H1 (cell line): Measurements from ENCODE around the gene PAFAH1B1. TPM values are rescaled to one million over a fixed set of nuclear protein-coding genes. Genes with fewer than 3 reads are reported as not detected.

Experiments used
- BRCA1 ChIP-seq: IDR thresholded peaks from 2 replicates; pipeline ENCODE4 v1.6.1; 2012; ENCODE audit warnings: low read depth, low read length, improper control_type of control experiment
- CEBPB ChIP-seq: IDR thresholded peaks from 2 replicates; pipeline ENCODE4 v1.6.1; 2012; ENCODE audit warnings: low read depth, low read length
- CHD1 ChIP-seq: IDR thresholded peaks from 2 replicates; pipeline ENCODE4 v1.6.1; 2012; ENCODE audit warnings: low read depth, low read length, improper control_type of control experiment
- GABPA ChIP-seq: IDR thresholded peaks from 2 replicates; pipeline ENCODE4 v1.6.1; 2011; ENCODE audit warnings: mild to moderate bottlenecking, low read length, moderate library complexity, borderline replicate concordance; ENCODE audit not compliant: insufficient read depth
- HDAC6 ChIP-seq: IDR thresholded peaks from one replicate; pipeline ENCODE4 v1.7.1; 2012; ENCODE audit warnings: low read depth, mild to moderate bottlenecking, inconsistent platforms, low read length, moderate library complexity
- JUN ChIP-seq: IDR thresholded peaks from 2 replicates; pipeline ENCODE4 v1.6.1; 2011; ENCODE audit warnings: low read depth, mild to moderate bottlenecking, improper control_type of control experiment, low read length
- KDM1A ChIP-seq: fragments of 200-600, 300-600 bp; sonication (generic); IDR thresholded peaks from 2 replicates; pipeline ENCODE4 v1.7.1; 2016; ENCODE audit warnings: mild to moderate bottlenecking, low read length, borderline replicate concordance
- KDM5A ChIP-seq: fragments of 200-600 bp; IDR thresholded peaks from 2 replicates; pipeline ENCODE4 v1.7.1; 2012; ENCODE audit warnings: mild to moderate bottlenecking, low read length, inconsistent platforms, mixed read lengths
- PHF8 ChIP-seq: fragments of 200-600 bp; sonication (generic); conservative IDR thresholded peaks from 2 replicates; pipeline ENCODE4 v1.7.1; 2012; ENCODE audit warnings: low read depth, mild to moderate bottlenecking, inconsistent platforms, low read length, moderate library complexity
- RBBP5 ChIP-seq: IDR thresholded peaks from 2 replicates; pipeline ENCODE4 v1.7.1; 2012; ENCODE audit warnings: low read depth, mild to moderate bottlenecking, inconsistent platforms, low read length, moderate library complexity, borderline replicate concordance
- RNF2 ChIP-seq: fragments of 200-900, 300-1000 bp; sonication (generic); IDR thresholded peaks from 2 replicates; pipeline ENCODE4 v1.7.1; 2016; ENCODE audit warnings: borderline replicate concordance, low read depth, mild to moderate bottlenecking, antibody characterized with exemption, low read length; ENCODE audit not compliant: poor library complexity, severe bottlenecking; ENCODE audit errors: missing control alignments
- RXRA ChIP-seq: IDR thresholded peaks from 2 replicates; pipeline ENCODE4 v1.6.1; 2011; ENCODE audit warnings: low read depth, mild to moderate bottlenecking, low read length, moderate library complexity; ENCODE audit not compliant: insufficient read depth
- SIRT6 ChIP-seq: IDR thresholded peaks from one replicate; pipeline ENCODE4 v1.7.1; 2012; ENCODE audit warnings: low read length, inconsistent platforms
- SP1 ChIP-seq: IDR thresholded peaks from 2 replicates; pipeline ENCODE4 v1.6.1; 2011; ENCODE audit warnings: low read depth, low read length
- SP2 ChIP-seq: IDR thresholded peaks from 2 replicates; pipeline ENCODE4 v1.6.1; 2012; ENCODE audit warnings: mild to moderate bottlenecking, low read length, inconsistent platforms
- SRF ChIP-seq: IDR thresholded peaks from 2 replicates; pipeline ENCODE4 v1.6.1; 2011; ENCODE audit warnings: mild to moderate bottlenecking, low read depth, low read length, moderate library complexity
- TAF7 ChIP-seq: optimal IDR thresholded peaks from 2 replicates; pipeline ENCODE3; 2011; ENCODE audit warnings: low read depth, mild to moderate bottlenecking, inconsistent platforms, low read length, moderate library complexity, borderline replicate concordance
- TCF12 ChIP-seq: IDR thresholded peaks from 2 replicates; pipeline ENCODE4 v1.6.1; 2011; ENCODE audit warnings: low read depth, mild to moderate bottlenecking, low read length
- TEAD4 ChIP-seq: IDR thresholded peaks from 2 replicates; pipeline ENCODE4 v1.6.1; 2012; ENCODE audit warnings: low read depth, low read length, inconsistent platforms, mixed read lengths
- polyA plus RNA-seq, 7 experiments: library from polyadenylated mRNA; depleted of rRNA in 3 of 7; stranded (reverse) in 5 of 7; unstranded in 2 of 7; fragments of >200 nt in 5 of 7; fragments of 200-250 nt in 2 of 7; gene quantifications; 1 replicate in 5 of 7; 2 replicates in 1 of 7; 4 replicates in 1 of 7; pipeline versions ENCODE4 v1.2.1 to v1.2.3, GENCODE V29; 2011 to 2013; ENCODE audit warnings: missing spikeins in 2 of 7, mixed read lengths in 2 of 7
- total RNA-seq: library from RNA; stranded (reverse); fragmentation: NEBNext Ultra II Directional; extraction: Animal tissue kit (Norgen Biotek cat#: 25700); gene quantifications from 2 replicates; pipeline ENCODE4 v1.2.1, GENCODE V29; 2021
- TF ChIP-seq, protein P1 (sequence below): IDR thresholded peaks from 2 replicates; pipeline ENCODE4 v1.6.1; 2011; ENCODE audit warnings: low read depth, mild to moderate bottlenecking, low read length; ENCODE audit not compliant: insufficient read depth
- TF ChIP-seq, protein P2 (sequence below), 3 experiments: IDR thresholded peaks; 1 replicate in 2 of 3; 2 replicates in 1 of 3; pipeline versions ENCODE4 v1.5.1 to v1.6.1; 2011; ENCODE audit warnings: low read length in 3 of 3, mild to moderate bottlenecking in 3 of 3, inconsistent platforms in 2 of 3, low read depth in 1 of 3, moderate library complexity in 1 of 3; ENCODE audit not compliant: insufficient read depth in 1 of 3; ENCODE audit errors: control extremely low read depth in 1 of 3

Gene PAFAH1B1
- total and polyA plus RNA-seq, 2 of the 8 experiments (the other 6 are each of a cell fraction or from before 2014, with no cell fraction given) = 42.0 to 152 TPM

DNA sequence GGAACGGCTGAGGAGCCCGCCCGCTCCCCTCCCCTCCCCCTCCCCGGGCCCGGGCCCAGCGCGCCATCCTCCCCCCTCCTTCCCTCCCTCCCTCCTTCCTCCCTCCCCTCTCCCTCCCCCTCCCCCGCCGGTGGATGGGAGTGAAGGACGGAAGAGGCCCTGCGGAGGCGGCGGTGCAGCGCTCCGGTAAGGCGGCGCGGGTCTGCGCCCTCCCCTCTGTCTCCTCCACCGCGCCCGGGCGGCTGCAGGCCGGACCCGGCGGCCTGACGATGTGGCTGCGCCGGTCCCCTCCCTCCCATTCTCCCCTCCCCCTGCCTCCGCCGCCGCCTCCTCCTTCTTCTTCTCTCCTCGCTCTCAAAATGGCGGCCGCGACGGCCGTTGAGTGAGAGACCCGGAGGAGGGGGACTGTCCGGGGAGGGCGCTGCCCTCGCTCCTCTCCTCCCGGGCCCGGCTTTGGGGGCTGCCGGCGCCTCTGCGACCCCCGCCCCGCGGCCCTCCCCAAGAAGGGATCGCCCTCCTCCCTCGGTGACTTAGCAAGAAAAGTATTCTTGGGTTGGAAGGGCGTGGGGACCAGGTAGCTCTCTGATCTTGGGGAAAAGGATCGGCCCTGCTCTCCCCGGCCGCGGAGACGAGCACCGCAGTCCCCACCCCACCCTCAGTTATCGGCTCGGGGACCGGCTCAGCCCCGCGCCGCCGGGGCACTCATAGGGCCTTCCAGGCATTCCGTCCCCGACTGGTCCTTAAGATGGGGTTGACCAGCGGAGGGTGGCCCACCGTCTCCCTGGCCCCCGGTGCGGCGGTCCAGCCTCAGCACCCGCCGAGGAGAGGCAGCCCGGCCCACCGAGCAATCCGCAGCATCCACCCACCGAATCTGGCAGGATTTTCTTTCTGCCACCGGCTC is 617 bp downstream of the PAFAH1B1 start (continued):
- no peak for TF ChIP-seq RXRA
- no peak for TF ChIP-seq CHD1
- peak; percentile 60 for TF ChIP-seq TAF7
- peak; percentile 28; the same call in 1 of the 2 replicates for TF ChIP-seq KDM5A
- no peak for TF ChIP-seq RNF2
- no peak for TF ChIP-seq CEBPB
- peak; percentile 67 for TF ChIP-seq PHF8
- TF ChIP-seq, protein P1, sequence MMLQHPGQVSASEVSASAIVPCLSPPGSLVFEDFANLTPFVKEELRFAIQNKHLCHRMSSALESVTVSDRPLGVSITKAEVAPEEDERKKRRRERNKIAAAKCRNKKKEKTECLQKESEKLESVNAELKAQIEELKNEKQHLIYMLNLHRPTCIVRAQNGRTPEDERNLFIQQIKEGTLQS = no peak
- TF ChIP-seq KDM1A = peak; percentile 61; the same call in 1 of the 2 replicates
- no peak for TF ChIP-seq TEAD4
- no peak for TF ChIP-seq SRF
- no peak for TF ChIP-seq BRCA1
- TF ChIP-seq SIRT6 = no peak
- TF ChIP-seq HDAC6 = no peak
- TF ChIP-seq SP2 = no peak
- no peak for TF ChIP-seq GABPA
- no peak for TF ChIP-seq SP1
- TF ChIP-seq RBBP5 = peak; percentile 76; the same call in 1 of the 2 replicates
- TF ChIP-seq JUN = no peak
- no peak for TF ChIP-seq TCF12
- TF ChIP-seq, protein P2, sequence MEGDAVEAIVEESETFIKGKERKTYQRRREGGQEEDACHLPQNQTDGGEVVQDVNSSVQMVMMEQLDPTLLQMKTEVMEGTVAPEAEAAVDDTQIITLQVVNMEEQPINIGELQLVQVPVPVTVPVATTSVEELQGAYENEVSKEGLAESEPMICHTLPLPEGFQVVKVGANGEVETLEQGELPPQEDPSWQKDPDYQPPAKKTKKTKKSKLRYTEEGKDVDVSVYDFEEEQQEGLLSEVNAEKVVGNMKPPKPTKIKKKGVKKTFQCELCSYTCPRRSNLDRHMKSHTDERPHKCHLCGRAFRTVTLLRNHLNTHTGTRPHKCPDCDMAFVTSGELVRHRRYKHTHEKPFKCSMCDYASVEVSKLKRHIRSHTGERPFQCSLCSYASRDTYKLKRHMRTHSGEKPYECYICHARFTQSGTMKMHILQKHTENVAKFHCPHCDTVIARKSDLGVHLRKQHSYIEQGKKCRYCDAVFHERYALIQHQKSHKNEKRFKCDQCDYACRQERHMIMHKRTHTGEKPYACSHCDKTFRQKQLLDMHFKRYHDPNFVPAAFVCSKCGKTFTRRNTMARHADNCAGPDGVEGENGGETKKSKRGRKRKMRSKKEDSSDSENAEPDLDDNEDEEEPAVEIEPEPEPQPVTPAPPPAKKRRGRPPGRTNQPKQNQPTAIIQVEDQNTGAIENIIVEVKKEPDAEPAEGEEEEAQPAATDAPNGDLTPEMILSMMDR (IDR thresholded peaks at IDR 0.05; ENCODE audit: control extremely low read depth in 1 of 3, insufficient read depth in 1 of 3, low read depth in 1 of 3, low read length in 3 of 3) = no peak
